T-cell (primary cell): ENCODE results near the gene ARMC6. TPM values are rescaled to one million over a fixed set of nuclear protein-coding genes. Genes with fewer than 3 reads are reported as not detected.
"Not testable (repeated sequence)": the region's sequence is repeated elsewhere in the genome, so short reads cannot be mapped to it uniquely, and the experiment has no call there.

Experiments used
- ATAC-seq, 4 experiments: fragments of 200-7000 bp in 3 of 4; fragments of 150-1000 bp in 1 of 4; cut with Tn5 transposase; replicated peaks in 1 of 4; 1 replicate in 3 of 4; 2 replicates in 1 of 4; pipeline ENCODE4 v1.10.0; 2021; ENCODE audit warnings: moderate library complexity in 3 of 4, mild to moderate bottlenecking in 2 of 4, moderate number of reproducible peaks in 1 of 4
- CTCF ChIA-PET, 2 donors: fragments of 300-600 bp; sonication (Branson Sonifier 250); formaldehyde crosslinking; loops; one replicate each; lab custom pipeline; 2022; ENCODE audit warnings: antibody characterized with exemption in 2 of 2; lab: Charles Lee
- POLR2A ChIA-PET, 2 donors: fragments of 300-600 bp; sonication (Branson Sonifier 250); formaldehyde crosslinking; loops; one replicate each; lab custom pipeline; 2022; ENCODE audit warnings: antibody characterized with exemption in 2 of 2; lab: Charles Lee
- DNase-seq, 35 experiments: peaks; one replicate each; pipeline versions ENCODE4 v3.0.0 to v3.0.0-alpha.2; 2013 to 2023
- H3K27ac ChIP-seq: one replicate; pipeline ENCODE4 v1.5.1; 2013; ENCODE audit warnings: low read length
- H3K27me3 ChIP-seq, 2 experiments: replicated peaks in 1 of 2; 1 replicate in 1 of 2; 2 replicates in 1 of 2; pipeline versions ENCODE4 v1.6.1 to v1.7.0; 2013; ENCODE audit warnings: low read length in 1 of 2, mixed read lengths in 1 of 2; ENCODE audit not compliant: control insufficient read depth in 2 of 2, insufficient read depth in 2 of 2; ENCODE audit errors: extremely low read depth in 1 of 2
- H3K36me3 ChIP-seq, 2 donors: 1 replicate in 1 of 2; 2 replicates in 1 of 2; pipeline versions ENCODE4 v1.6.1 to v1.7.0; 2013; ENCODE audit warnings: low read length in 1 of 2; ENCODE audit not compliant: control insufficient read depth in 2 of 2, insufficient read depth in 1 of 2; ENCODE audit errors: extremely low read depth in 1 of 2
- H3K4me1 ChIP-seq, 2 experiments: 1 replicate in 1 of 2; 2 replicates in 1 of 2; pipeline versions ENCODE4 v1.6.1 to v1.7.0; 2013; ENCODE audit warnings: low read length in 2 of 2, mixed read lengths in 1 of 2; ENCODE audit not compliant: insufficient read depth in 2 of 2, control insufficient read depth in 1 of 2; ENCODE audit errors: extremely low read depth in 1 of 2
- H3K4me3 ChIP-seq, 2 donors: 1 replicate in 1 of 2; 2 replicates in 1 of 2; pipeline versions ENCODE4 v1.5.1 to v1.7.0; 2013; ENCODE audit warnings: mild to moderate bottlenecking in 2 of 2, low read length in 1 of 2, moderate library complexity in 1 of 2; ENCODE audit not compliant: control insufficient read depth in 1 of 2; ENCODE audit errors: extremely low read depth in 1 of 2
- H3K9me3 ChIP-seq: 2 replicates; pipeline ENCODE4 v1.7.0; 2013
- H3K27ac Mint-ChIP-seq, 2 donors: one replicate each; pipeline ENCODE4 v1.8.0; 2020 to 2021; ENCODE audit warnings: mild to moderate bottlenecking in 2 of 2, mixed read lengths in 2 of 2
- H3K27me3 Mint-ChIP-seq, 2 donors: one replicate each; pipeline ENCODE4 v1.8.0; 2021 to 2022; ENCODE audit warnings: mixed read lengths in 2 of 2
- H3K36me3 Mint-ChIP-seq: one replicate; pipeline ENCODE4 v1.8.0; 2021; ENCODE audit warnings: mixed read lengths
- H3K4me1 Mint-ChIP-seq, 3 donors: one replicate each; pipeline ENCODE4 v1.8.0; 2020 to 2022; ENCODE audit warnings: mixed read lengths in 3 of 3, mild to moderate bottlenecking in 1 of 3
- H3K4me3 Mint-ChIP-seq, 3 donors: one replicate each; pipeline ENCODE4 v1.8.0; 2020 to 2022; ENCODE audit warnings: mild to moderate bottlenecking in 3 of 3, mixed read lengths in 3 of 3, moderate library complexity in 3 of 3
- H3K9me3 Mint-ChIP-seq, 3 donors: one replicate each; pipeline ENCODE4 v1.8.0; 2020 to 2022; ENCODE audit warnings: mixed read lengths in 3 of 3
- WGBS: methylation state at CpG from one replicate; pipeline ENCODE4 v1.1.5; 2013; ENCODE audit warnings: missing lambda C conversion rate; ENCODE audit not compliant: insufficient coverage; 5-methylcytosine and 5-hydroxymethylcytosine counted together
- total RNA-seq, 35 experiments: library from RNA in 6 of 35; stranded (reverse) in 6 of 35; fragments of 120-200 nt in 1 of 35; gene quantifications; one replicate each; pipeline versions ENCODE4 v1.2.1 to v1.2.4 and lab custom pipeline; 2013 to 2026

The ARMC6 gene
- total RNA-seq, 5 donors from 2014 or later (not counting 1 experiment from before 2014, with no cell fraction given), result 12.8 to 22.7 (median 18.7) TPM

DNA sequence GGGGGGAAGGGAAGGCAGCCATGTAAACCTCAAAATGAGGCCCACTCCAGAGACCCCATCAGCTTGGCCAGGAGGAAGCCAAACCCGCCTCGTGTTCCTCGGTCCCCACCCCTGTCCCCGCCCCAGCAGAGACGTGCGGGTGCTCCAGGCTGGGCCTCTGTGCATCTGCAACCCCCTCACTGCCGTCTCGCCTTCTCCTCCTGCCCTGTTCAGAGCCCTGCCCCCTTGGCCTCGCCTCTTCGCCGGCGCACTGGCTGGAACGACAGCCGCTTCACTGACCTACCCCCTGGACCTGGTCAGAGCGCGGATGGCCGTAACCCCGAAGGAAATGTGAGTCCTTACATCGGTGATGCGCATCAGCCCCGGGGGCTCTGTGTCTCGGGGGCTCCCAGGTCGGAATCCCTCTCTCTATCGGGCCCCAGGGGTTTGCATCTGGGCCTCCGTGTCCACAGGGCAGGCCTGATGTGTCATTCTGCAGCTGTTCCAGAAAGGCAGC is 72.7 kb downstream of the ARMC6 start:
- Histone ChIP-seq H3K27ac (no peak overlapping the region), H3K4me3 (no peak overlapping the region), H3K4me1 (peaks cover 0 to 10% of the 10 kb centered on the region in 2 experiments), H3K27me3 (no peaks in the 10 kb centered on the region), H3K36me3 (peaks cover 2 to 16% of the 10 kb centered on the region in 2 donors), H3K9me3 (no peaks in the 10 kb centered on the region)
- Mint-ChIP-seq H3K27ac (no peak overlapping the region), H3K27me3 (no peaks in the 10 kb centered on the region), H3K36me3 (peaks cover 9% of the 10 kb centered on the region), H3K4me3 (no peak overlapping the region), H3K4me1 (peaks cover 5 to 7% (median 7%) of the 10 kb centered on the region in 3 donors), H3K9me3 (no peaks in the 10 kb centered on the region)
- ChIA-PET POLR2A (no interaction called here), CTCF (no interaction called here)
- WGBS, result 92% methylated on average over 21 of the region's 25 CpGs
- DNase-seq (no peak), ATAC-seq (no peak)

DNA sequence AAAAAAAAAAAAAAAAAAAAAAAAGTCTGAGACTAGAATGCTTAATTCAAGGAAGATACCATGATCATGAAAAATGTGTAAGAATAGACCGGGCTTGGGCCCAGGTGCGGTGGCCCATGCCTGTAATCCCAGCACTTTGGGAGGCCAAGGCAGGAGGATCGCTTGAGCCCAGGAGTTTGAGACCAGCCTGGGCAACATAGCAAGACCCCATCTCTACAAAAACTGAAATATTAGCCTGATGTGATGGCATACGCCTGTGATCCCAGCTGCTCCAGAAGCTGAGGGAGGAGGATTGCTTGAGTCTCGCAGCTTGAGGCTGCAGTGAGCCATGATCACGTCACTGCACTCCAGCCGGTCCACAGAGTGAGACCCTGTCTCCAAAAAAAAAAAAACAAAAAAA is 73.5 kb downstream of the ARMC6 start:
- H3K9me3 ChIP-seq, H3K27me3 Mint-ChIP-seq, POLR2A ChIA-PET, DNase-seq, H3K4me1 Mint-ChIP-seq, H3K27ac ChIP-seq, H3K4me3 Mint-ChIP-seq, CTCF ChIA-PET, H3K27ac Mint-ChIP-seq, H3K4me3 ChIP-seq, H3K27me3 ChIP-seq, H3K9me3 Mint-ChIP-seq, ATAC-seq, H3K36me3 Mint-ChIP-seq, H3K4me1 ChIP-seq: not testable (repeated sequence)
- peaks cover 2 to 11% of the 10 kb centered on the region in 2 donors for H3K36me3 ChIP-seq
- WGBS, result 100% methylated on average over 4 of the region's 7 CpGs

DNA sequence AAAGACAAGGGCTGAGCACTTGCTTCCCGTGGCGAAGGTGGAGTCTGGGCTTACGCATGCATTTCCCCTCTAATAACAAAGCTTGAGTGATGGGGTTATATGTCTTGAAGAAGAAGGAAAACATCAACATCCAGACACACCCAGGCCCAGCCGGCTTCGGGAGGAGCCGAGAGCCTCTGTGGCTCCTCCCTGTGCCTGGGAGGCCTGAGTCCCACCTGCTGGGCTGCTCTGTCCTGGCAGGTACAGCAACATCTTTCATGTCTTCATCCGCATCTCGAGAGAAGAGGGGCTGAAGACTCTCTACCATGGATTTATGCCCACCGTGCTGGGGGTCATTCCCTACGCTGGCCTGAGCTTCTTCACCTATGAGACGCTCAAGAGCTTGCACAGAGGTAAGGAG is 74.3 kb downstream of the ARMC6 start:
- Histone ChIP-seq H3K27me3 (no peaks in the 10 kb centered on the region), H3K4me1 (peaks cover 0 to 10% of the 10 kb centered on the region in 2 experiments), H3K27ac (no peak overlapping the region), H3K4me3 (no peak overlapping the region), H3K9me3 (no peaks in the 10 kb centered on the region), H3K36me3 (peaks cover 2 to 11% of the 10 kb centered on the region in 2 donors)
- H3K4me3 Mint-ChIP-seq, result no peak overlapping the region
- DNase-seq (no peak), ATAC-seq (no peak)
- CTCF ChIA-PET, result interaction anchor here in 1 of 2 donors (0.7 kb wide), 1 partner anchor 29 kb away, joined by 3 read pairs; no protein-coding TSS in a partner anchor
- WGBS, result 100% methylated on average over 3 of the region's 11 CpGs
- H3K9me3 Mint-ChIP-seq, result no peaks in the 10 kb centered on the region
- peaks cover 7 to 10% (median 7%) of the 10 kb centered on the region in 3 donors for H3K4me1 Mint-ChIP-seq
- peaks cover 9% of the 10 kb centered on the region for H3K36me3 Mint-ChIP-seq
- POLR2A ChIA-PET, result no interaction called here
- H3K27ac Mint-ChIP-seq, result no peak overlapping the region
- H3K27me3 Mint-ChIP-seq, result no peaks in the 10 kb centered on the region

Other genes with a start within 250 kb of the ARMC6 start
- not detected for gene COMP, start 242.3 kb upstream of the ARMC6 start, total RNA-seq
- gene UPF1, start 201.6 kb upstream of the ARMC6 start, total RNA-seq, result 100 to 1,000 TPM; 114 to 143 (median 127) TPM
- under 1 TPM in 2 of 5 donors, not detected in 3; 0.20 TPM for gene CERS1, start 137.4 kb upstream of the ARMC6 start, total RNA-seq
- gene COPE, start 114.2 kb upstream of the ARMC6 start, total RNA-seq, result 100 to 1,000 TPM; 148 to 222 (median 189) TPM
- gene DDX49, start 113.9 kb upstream of the ARMC6 start, total RNA-seq, result 10 to 100 TPM; 42.4 to 55.3 (median 48.1) TPM
- gene HOMER3, start 92.4 kb upstream of the ARMC6 start, total RNA-seq, result 1 to 10 TPM in 4 of 5 donors, under 1 TPM in 1; 0.93 to 1.9 (median 1.3) TPM
- gene SUGP2, start 86 bp upstream of the ARMC6 start, total RNA-seq, result 100 to 1,000 TPM; 114 to 139 (median 119) TPM
- 10 to 100 TPM; 24.9 to 35.0 (median 30.5) TPM for gene SLC25A42, start 30.4 kb downstream of the ARMC6 start, total RNA-seq
- 10 to 100 TPM; 14.3 to 36.7 (median 34.4) TPM for gene TMEM161A, start 104.9 kb downstream of the ARMC6 start, total RNA-seq
- gene MEF2B, start 136.7 kb downstream of the ARMC6 start, total RNA-seq, result 1 to 10 TPM; 3.3 to 6.4 (median 6.0) TPM
- gene BORCS8, start 158.5 kb downstream of the ARMC6 start, total RNA-seq, result 10 to 100 TPM; 16.5 to 44.3 (median 35.5) TPM
- gene RFXANK, start 158.7 kb downstream of the ARMC6 start, total RNA-seq, result 10 to 100 TPM; 63.8 to 92.8 (median 85.4) TPM
- 10 to 100 TPM; 17.8 to 32.2 (median 28.6) TPM for gene NR2C2AP, start 169.8 kb downstream of the ARMC6 start, total RNA-seq
- under 1 TPM in 2 of 5 donors, not detected in 3; 0.03 to 0.10 TPM for gene NCAN, start 178.4 kb downstream of the ARMC6 start, total RNA-seq
- gene TM6SF2, start 239.7 kb downstream of the ARMC6 start, total RNA-seq, result not detected